ENCODE measurements around the gene PRB2. TPM values are rescaled to one million over a fixed set of nuclear protein-coding genes. Genes with fewer than 3 reads are reported as not detected.

The PRB2 gene
- polyA plus RNA-seq, 3 donors = not detected

- no peak for TF ChIP-seq CTCF (IDR thresholded peaks at IDR 0.05)
- DNase-seq = no peak
- intact Hi-C loops (cut with micrococcal nuclease) = no loop called here
- Histone ChIP-seq H3K4me3 (replicated peaks in 1 of 3; ENCODE audit: low read depth in 2 of 3, low read length in 3 of 3) (no peak overlapping the region), H3K4me2 (replicated peaks; ENCODE audit: extremely low read depth, low read length, poor library complexity, severe bottlenecking) (no peak overlapping the region), H3K27ac (ENCODE audit: low read depth in 1 of 2, low read length in 2 of 2) (no peak overlapping the region), H4K20me1 (ENCODE audit: insufficient read depth, low read length) (no peaks in the 10 kb centered on the region), H3K4me1 (ENCODE audit: control insufficient read depth in 1 of 2, insufficient read depth in 2 of 2, low read length in 2 of 2) (no peaks in the 10 kb centered on the region), H2AFZ (ENCODE audit: insufficient read depth, low read depth, low read length, poor library complexity, severe bottlenecking) (no peak overlapping the region), H3K36me3 (replicated peaks in 1 of 2; ENCODE audit: control insufficient read depth in 1 of 2, insufficient read depth in 2 of 2, low read length in 2 of 2) (no peaks in the 10 kb centered on the region), H3K9me3 (replicated peaks in 1 of 2; ENCODE audit: control insufficient read depth in 1 of 2, insufficient read depth in 1 of 2, low read length in 2 of 2) (no peaks in the 10 kb centered on the region), H3K79me2 (ENCODE audit: insufficient read depth, low read length) (no peaks in the 10 kb centered on the region), H3K27me3 (ENCODE audit: control insufficient read depth in 2 of 2, insufficient read depth in 2 of 2, low read length in 2 of 2) (no peaks in the 10 kb centered on the region), H3K9ac (ENCODE audit: insufficient read depth, low read length, poor library complexity, severe bottlenecking) (no peak overlapping the region)
- 90% methylated on average over 2 of the region's 4 CpGs for WGBS (ENCODE audit: insufficient coverage)
- Mint-ChIP-seq H3K4me3 (no peak overlapping the region), H3K9me3 (peaks cover 0 to 3% (median 0%) of the 10 kb centered on the region in 7 donors), H3K27ac (peak overlapping the region in 1 of 7 donors; percentile 28), H3K27me3 (ENCODE audit: low read depth in 3 of 3) (peaks cover 0 to 3% (median 0%) of the 10 kb centered on the region in 3 donors), H3K4me1 (no peaks in the 10 kb centered on the region), H3K36me3 (no peaks in the 10 kb centered on the region)
These were observed 38.3 kb upstream of the PRB2 start for GRCh38 chr12:11433664-11434063.

GRCh38 chr12:11431486-11431885, 36.1 kb upstream of the PRB2 start:
- no peaks in the 10 kb centered on the region for H3K27me3 ChIP-seq (ENCODE audit: control insufficient read depth in 2 of 2, insufficient read depth in 2 of 2, low read length in 2 of 2)
- no peaks in the 10 kb centered on the region for H3K4me1 Mint-ChIP-seq
- WGBS (ENCODE audit: insufficient coverage) = no CpG with 5 or more reads among the region's 4 CpGs
- H3K4me3 Mint-ChIP-seq = no peak overlapping the region
- no peak for TF ChIP-seq CTCF (IDR thresholded peaks at IDR 0.05)
- H3K36me3 ChIP-seq (replicated peaks in 1 of 2; ENCODE audit: control insufficient read depth in 1 of 2, insufficient read depth in 2 of 2, low read length in 2 of 2) = no peaks in the 10 kb centered on the region
- DNase-seq = no peak
- intact Hi-C loops (cut with micrococcal nuclease) = no loop called here
- H3K27me3 Mint-ChIP-seq (ENCODE audit: low read depth in 3 of 3) = no peaks in the 10 kb centered on the region
- H3K9me3 ChIP-seq (replicated peaks in 1 of 2; ENCODE audit: control insufficient read depth in 1 of 2, insufficient read depth in 1 of 2, low read length in 2 of 2) = no peaks in the 10 kb centered on the region
- no peak overlapping the region for H3K4me3 ChIP-seq (replicated peaks in 1 of 3; ENCODE audit: low read depth in 2 of 3, low read length in 3 of 3)
- H3K9me3 Mint-ChIP-seq = peaks cover 0 to 3% (median 0%) of the 10 kb centered on the region in 7 donors
- H3K36me3 Mint-ChIP-seq = no peaks in the 10 kb centered on the region
- H3K27ac ChIP-seq (ENCODE audit: low read depth in 1 of 2, low read length in 2 of 2) = no peak overlapping the region
- H3K4me2 ChIP-seq (replicated peaks; ENCODE audit: extremely low read depth, low read length, poor library complexity, severe bottlenecking) = no peak overlapping the region
- no peaks in the 10 kb centered on the region for H3K79me2 ChIP-seq (ENCODE audit: insufficient read depth, low read length)
- H3K9ac ChIP-seq (ENCODE audit: insufficient read depth, low read length, poor library complexity, severe bottlenecking) = no peak overlapping the region
- no peaks in the 10 kb centered on the region for H3K4me1 ChIP-seq (ENCODE audit: control insufficient read depth in 1 of 2, insufficient read depth in 2 of 2, low read length in 2 of 2)
- no peak overlapping the region for H3K27ac Mint-ChIP-seq
- H4K20me1 ChIP-seq (ENCODE audit: insufficient read depth, low read length) = no peaks in the 10 kb centered on the region
- no peak overlapping the region for H2AFZ ChIP-seq (ENCODE audit: insufficient read depth, low read depth, low read length, poor library complexity, severe bottlenecking)

All from CD14-positive monocyte (primary cell).